ENCODE results near the gene SLAMF9. TPM values are rescaled to one million over a fixed set of nuclear protein-coding genes. Genes with fewer than 3 reads are reported as not detected.

Gene SLAMF9
- total RNA-seq, 6 experiments from 2014 or later, result 0.68 to 2.2 (median 1.6) TPM; not detected in 2

DNA sequence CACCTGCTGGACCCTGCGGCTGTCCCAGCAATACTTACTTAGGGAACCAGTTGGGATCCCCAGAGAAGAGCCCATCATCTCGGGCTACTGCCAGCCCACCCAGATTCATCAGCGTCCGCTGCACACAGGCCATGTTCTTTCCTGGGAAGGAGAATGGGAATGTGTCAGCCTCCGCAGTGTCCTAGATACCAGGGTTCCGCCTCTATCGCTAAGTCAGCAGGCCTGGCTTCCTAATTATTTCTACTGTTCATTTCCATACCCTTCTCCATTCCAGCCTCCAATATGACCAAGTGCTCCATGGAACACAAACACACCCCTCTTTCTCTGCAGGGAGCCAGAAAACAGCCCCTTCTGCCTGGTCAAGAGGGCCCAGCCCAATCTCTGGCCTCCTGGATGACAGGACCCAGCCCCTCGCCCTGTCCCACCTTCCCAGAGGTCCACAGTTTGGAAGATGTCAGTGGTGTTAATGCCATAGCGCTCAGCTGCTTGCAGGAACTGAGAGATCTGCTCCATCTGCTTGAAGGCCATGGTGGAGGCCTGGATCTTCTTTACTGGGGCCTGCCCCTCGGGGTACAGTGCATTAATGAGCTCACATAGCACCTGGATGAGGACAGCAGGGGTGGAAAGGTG is 34.7 kb downstream of the SLAMF9 start:
- DNase-seq, result no peak
- Histone ChIP-seq H3K4me3 (no peak overlapping the region), H3K36me3 (peaks cover 16 to 20% (median 19%) of the 10 kb centered on the region in 4 donors), H3K27me3 (no peaks in the 10 kb centered on the region), H3K27ac (no peak overlapping the region), H3K4me1 (peaks cover 0 to 21% (median 10%) of the 10 kb centered on the region in 4 donors), H3K9me3 (no peaks in the 10 kb centered on the region)
- intact Hi-C loops (cut with DNase I), result no loop called here
- no peak for ATAC-seq
- no peak for TF ChIP-seq POLR2A (IDR thresholded peaks at IDR 0.05)
- TF ChIP-seq, protein P1, sequence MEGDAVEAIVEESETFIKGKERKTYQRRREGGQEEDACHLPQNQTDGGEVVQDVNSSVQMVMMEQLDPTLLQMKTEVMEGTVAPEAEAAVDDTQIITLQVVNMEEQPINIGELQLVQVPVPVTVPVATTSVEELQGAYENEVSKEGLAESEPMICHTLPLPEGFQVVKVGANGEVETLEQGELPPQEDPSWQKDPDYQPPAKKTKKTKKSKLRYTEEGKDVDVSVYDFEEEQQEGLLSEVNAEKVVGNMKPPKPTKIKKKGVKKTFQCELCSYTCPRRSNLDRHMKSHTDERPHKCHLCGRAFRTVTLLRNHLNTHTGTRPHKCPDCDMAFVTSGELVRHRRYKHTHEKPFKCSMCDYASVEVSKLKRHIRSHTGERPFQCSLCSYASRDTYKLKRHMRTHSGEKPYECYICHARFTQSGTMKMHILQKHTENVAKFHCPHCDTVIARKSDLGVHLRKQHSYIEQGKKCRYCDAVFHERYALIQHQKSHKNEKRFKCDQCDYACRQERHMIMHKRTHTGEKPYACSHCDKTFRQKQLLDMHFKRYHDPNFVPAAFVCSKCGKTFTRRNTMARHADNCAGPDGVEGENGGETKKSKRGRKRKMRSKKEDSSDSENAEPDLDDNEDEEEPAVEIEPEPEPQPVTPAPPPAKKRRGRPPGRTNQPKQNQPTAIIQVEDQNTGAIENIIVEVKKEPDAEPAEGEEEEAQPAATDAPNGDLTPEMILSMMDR (IDR thresholded peaks at IDR 0.05), result no peak
- 94% methylated on average over 5 of the region's 10 CpGs for WGBS (ENCODE audit: insufficient coverage, low coverage, low lambda C conversion rate, missing lambda C conversion rate)

DNA sequence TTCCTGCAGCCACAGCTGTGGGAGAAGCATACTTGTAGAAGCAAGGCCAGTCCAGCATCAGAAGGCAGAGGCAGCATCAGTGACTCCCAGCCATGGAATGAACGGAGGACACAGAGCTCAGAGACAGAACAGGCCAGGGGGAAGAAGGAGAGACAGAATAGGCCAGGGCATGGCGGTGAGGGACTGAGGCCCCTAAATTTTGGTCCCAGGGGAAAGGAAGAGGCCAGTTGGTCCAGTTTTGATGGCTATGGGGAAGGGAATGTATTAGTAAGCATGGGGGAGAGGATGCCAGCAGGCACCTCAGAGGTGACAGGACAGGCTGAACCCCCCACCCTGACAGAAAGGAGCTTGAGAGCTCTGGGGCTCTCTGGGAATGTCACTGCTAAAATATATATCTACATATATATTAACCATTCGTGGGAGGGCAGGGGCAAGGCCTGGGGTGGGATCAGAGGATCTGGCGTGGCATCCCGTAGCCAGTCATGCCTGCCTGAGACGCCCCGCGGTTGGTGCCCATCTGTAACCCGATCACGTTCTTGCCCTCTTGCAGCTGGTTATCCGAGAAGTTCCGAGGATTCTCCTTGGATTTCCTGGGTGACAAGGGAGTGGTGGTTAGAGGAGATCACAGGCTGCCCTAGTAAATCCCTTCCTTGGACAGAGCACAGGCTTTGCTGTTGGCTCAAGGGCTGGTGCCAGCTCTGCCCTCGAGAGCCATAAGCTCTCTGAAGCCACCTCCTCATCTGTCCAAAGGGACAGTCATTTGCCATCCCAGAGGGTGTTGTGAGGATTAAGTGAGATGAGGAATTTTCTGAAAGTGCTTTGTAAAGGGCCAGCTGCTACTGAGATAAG is 35.5 kb downstream of the SLAMF9 start:
- DNase-seq (peak in 1 of 3 donors; percentile 7), ATAC-seq (no peak)
- Histone ChIP-seq H3K36me3 (peaks cover 16 to 20% (median 19%) of the 10 kb centered on the region in 4 donors), H3K27ac (no peak overlapping the region), H3K4me3 (no peak overlapping the region), H3K9me3 (no peaks in the 10 kb centered on the region), H3K4me1 (peaks cover 0 to 21% (median 10%) of the 10 kb centered on the region in 4 donors), H3K27me3 (no peaks in the 10 kb centered on the region)
- TF ChIP-seq POLR2A (IDR thresholded peaks at IDR 0.05), result no peak
- TF ChIP-seq, protein P1 (IDR thresholded peaks at IDR 0.05), result no peak
- 88% methylated on average over 9 of the region's 13 CpGs for WGBS (ENCODE audit: insufficient coverage, low coverage, low lambda C conversion rate, missing lambda C conversion rate)
- intact Hi-C loops (cut with DNase I), result no loop called here

DNA sequence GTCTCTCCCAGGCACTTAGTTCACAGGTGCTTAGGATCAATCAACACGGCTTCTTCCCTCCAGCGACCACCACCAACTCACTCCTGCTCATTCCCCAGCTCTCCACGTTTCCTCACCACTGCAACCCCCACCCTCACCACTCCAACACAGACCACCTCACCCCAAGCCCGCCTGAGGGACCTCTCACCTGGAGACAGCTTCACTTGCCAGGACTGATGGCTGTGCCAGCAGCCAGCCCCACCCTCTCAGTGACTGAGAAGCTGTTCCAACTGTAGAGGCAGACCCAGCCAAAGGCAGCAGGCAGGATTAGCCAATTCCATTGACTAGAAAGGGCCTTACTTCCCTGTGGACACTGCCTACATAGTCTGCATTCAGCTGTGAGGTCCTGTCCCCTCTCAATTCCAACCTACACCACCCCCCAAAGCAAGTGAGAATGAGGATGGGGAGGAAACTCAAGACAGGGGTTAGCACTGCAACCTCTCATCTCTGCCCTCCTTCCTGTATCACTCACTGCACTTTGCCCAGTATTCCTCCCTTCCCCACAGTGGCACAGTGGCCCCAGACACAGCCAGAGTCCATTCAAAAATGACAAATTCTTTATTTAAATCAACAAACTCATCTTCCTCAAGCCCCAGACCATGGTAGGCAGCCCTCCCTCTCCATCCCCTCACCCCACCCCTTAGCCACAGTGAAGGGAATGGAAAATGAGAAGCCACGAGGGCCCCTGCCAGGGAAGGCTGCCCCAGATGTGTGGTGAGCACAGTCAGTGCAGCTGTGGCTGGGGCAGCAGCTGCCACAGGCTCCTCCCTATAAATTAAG is 36.3 kb downstream of the SLAMF9 start:
- 89% methylated on average over 5 of the region's 5 CpGs for WGBS (ENCODE audit: insufficient coverage, low coverage, low lambda C conversion rate, missing lambda C conversion rate)
- DNase-seq, result peak in 1 of 3 donors; percentile 15
- Histone ChIP-seq H3K4me3 (no peak overlapping the region), H3K4me1 (peaks cover 0 to 12% (median 6%) of the 10 kb centered on the region in 4 donors), H3K27me3 (no peaks in the 10 kb centered on the region), H3K36me3 (peaks cover 16 to 20% (median 19%) of the 10 kb centered on the region in 4 donors), H3K27ac (no peak overlapping the region), H3K9me3 (no peaks in the 10 kb centered on the region)
- no peak for ATAC-seq
- TF ChIP-seq, protein P1 (IDR thresholded peaks at IDR 0.05), result no peak
- TF ChIP-seq POLR2A (IDR thresholded peaks at IDR 0.05), result no peak
- intact Hi-C loops (cut with DNase I), result no loop called here

DNA sequence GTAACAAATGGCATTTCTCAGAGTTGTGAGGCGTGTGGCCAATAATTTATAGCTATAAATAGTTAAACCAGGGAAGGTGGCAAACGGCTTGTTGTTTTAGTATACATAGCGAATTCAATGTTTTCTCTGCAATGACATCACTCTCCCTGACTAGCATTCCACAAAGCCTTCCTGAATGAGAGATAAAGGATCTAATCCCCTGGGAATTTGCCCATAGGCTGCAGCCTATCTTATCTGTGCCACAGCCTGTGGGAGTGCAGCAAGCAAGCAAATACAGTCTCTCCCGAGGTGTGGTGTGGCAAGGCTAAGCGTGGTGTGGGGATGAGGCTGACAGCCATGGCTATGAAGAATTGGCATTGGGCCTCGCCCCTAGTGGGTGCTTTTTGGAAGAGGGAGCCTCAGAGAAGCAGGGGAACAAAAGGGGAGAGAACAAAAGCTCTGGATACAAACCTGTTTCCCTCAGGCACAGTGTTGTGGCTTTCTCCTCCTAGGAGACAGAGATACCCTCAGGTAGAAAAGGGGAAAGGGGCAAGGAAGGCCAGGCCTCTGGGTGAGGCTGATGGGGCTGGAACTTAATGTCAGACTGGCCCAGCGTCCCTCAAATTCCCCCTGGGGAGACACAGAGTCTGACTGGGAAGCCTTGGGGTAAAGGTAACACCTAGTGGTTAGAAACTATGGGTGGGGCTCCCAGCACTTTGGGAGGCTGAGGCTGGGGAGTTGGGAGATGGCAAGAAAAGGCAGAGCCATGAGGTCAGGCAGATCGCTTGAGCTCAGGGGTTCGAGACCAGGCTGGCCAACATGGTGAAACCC is 37.6 kb downstream of the SLAMF9 start:
- TF ChIP-seq, protein P1 (IDR thresholded peaks at IDR 0.05), result no peak
- TF ChIP-seq POLR2A (IDR thresholded peaks at IDR 0.05), result no peak
- WGBS (ENCODE audit: insufficient coverage, low coverage, low lambda C conversion rate, missing lambda C conversion rate), result 46% methylated on average over 6 of the region's 9 CpGs
- Histone ChIP-seq H3K27ac (no peak overlapping the region), H3K4me3 (no peak overlapping the region), H3K36me3 (peaks cover 16 to 20% (median 19%) of the 10 kb centered on the region in 4 donors), H3K9me3 (no peaks in the 10 kb centered on the region), H3K4me1 (no peaks in the 10 kb centered on the region), H3K27me3 (no peaks in the 10 kb centered on the region)
- intact Hi-C loops (cut with DNase I), result no loop called here
- ATAC-seq, result peak in 3 of 4 donors; percentile 24 to 64 (median 28)
- no peak for DNase-seq

Data from right lobe of liver (tissue), 6 donors.